ENCODE data around the gene RNASEH2C. TPM values are rescaled to one million over a fixed set of nuclear protein-coding genes. Genes with fewer than 3 reads are reported as not detected.

Gene RNASEH2C
- total RNA-seq, 1 donor from 2014 or later: 50.1 TPM

- DNase-seq (ENCODE audit: low read depth): no peak
- no peak overlapping the region for H3K4me3 ChIP-seq (ENCODE audit: low read depth, low read length)
- no peak for TF ChIP-seq CTCF (IDR thresholded peaks at IDR 0.05; ENCODE audit: insufficient read depth, low read length, poor library complexity, severe bottlenecking)
- no peaks in the 10 kb centered on the region for H3K27me3 ChIP-seq (ENCODE audit: control insufficient read depth, insufficient read depth, low read length)
- H3K36me3 ChIP-seq (ENCODE audit: control insufficient read depth, insufficient read depth, low read length): peaks cover 4% of the 10 kb centered on the region
Observed at GRCh38 chr11:65722261-65722660, 1.7 kb upstream of the RNASEH2C start.

- TF ChIP-seq CTCF (IDR thresholded peaks at IDR 0.05; ENCODE audit: insufficient read depth, low read length, poor library complexity, severe bottlenecking): peak; percentile 6
- Histone ChIP-seq H3K36me3 (ENCODE audit: control insufficient read depth, insufficient read depth, low read length) (peaks cover 8% of the 10 kb centered on the region), H3K27me3 (ENCODE audit: control insufficient read depth, insufficient read depth, low read length) (no peaks in the 10 kb centered on the region), H3K4me3 (ENCODE audit: low read depth, low read length) (peak overlapping the region; percentile 90)
- no peak for DNase-seq (ENCODE audit: low read depth)
Observed at GRCh38 chr11:65719871-65720210, 757 bp downstream of the RNASEH2C start.

GRCh38 chr11:65718964-65719492 lies 1.6 kb downstream of the RNASEH2C start:
- Histone ChIP-seq H3K4me3 (ENCODE audit: low read depth, low read length) (no peak overlapping the region), H3K36me3 (ENCODE audit: control insufficient read depth, insufficient read depth, low read length) (peaks cover 11% of the 10 kb centered on the region), H3K27me3 (ENCODE audit: control insufficient read depth, insufficient read depth, low read length) (no peaks in the 10 kb centered on the region)
- no peak for DNase-seq (ENCODE audit: low read depth)
- TF ChIP-seq CTCF (IDR thresholded peaks at IDR 0.05; ENCODE audit: insufficient read depth, low read length, poor library complexity, severe bottlenecking): no peak

- no peak overlapping the region for H3K4me3 ChIP-seq (ENCODE audit: low read depth, low read length)
- DNase-seq (ENCODE audit: low read depth): no peak
- peaks cover 12% of the 10 kb centered on the region for H3K36me3 ChIP-seq (ENCODE audit: control insufficient read depth, insufficient read depth, low read length)
- H3K27me3 ChIP-seq (ENCODE audit: control insufficient read depth, insufficient read depth, low read length): no peaks in the 10 kb centered on the region
- no peak for TF ChIP-seq CTCF (IDR thresholded peaks at IDR 0.05; ENCODE audit: insufficient read depth, low read length, poor library complexity, severe bottlenecking)
Observed at GRCh38 chr11:65718531-65718930, 2.1 kb downstream of the RNASEH2C start.

- TF ChIP-seq CTCF (IDR thresholded peaks at IDR 0.05; ENCODE audit: insufficient read depth, low read length, poor library complexity, severe bottlenecking): no peak
- Histone ChIP-seq H3K27me3 (ENCODE audit: control insufficient read depth, insufficient read depth, low read length) (no peaks in the 10 kb centered on the region), H3K4me3 (ENCODE audit: low read depth, low read length) (no peak overlapping the region), H3K36me3 (ENCODE audit: control insufficient read depth, insufficient read depth, low read length) (peaks cover 16% of the 10 kb centered on the region)
- no peak for DNase-seq (ENCODE audit: low read depth)
Observed at GRCh38 chr11:65717906-65718305, 2.7 kb downstream of the RNASEH2C start.

GRCh38 chr11:65716774-65717405 lies 3.7 kb downstream of the RNASEH2C start:
- Histone ChIP-seq H3K4me3 (ENCODE audit: low read depth, low read length) (no peak overlapping the region), H3K36me3 (ENCODE audit: control insufficient read depth, insufficient read depth, low read length) (peaks cover 16% of the 10 kb centered on the region), H3K27me3 (ENCODE audit: control insufficient read depth, insufficient read depth, low read length) (no peaks in the 10 kb centered on the region)
- TF ChIP-seq CTCF (IDR thresholded peaks at IDR 0.05; ENCODE audit: insufficient read depth, low read length, poor library complexity, severe bottlenecking): no peak
- no peak for DNase-seq (ENCODE audit: low read depth)
